ENCODE data around the gene KLHL11.

KLHL11 gene

GRCh38 chr17:41894791-41895331 is 29.6 kb upstream of the KLHL11 start:
- Histone ChIP-seq H3K4me1 (peaks cover 36% of the 10 kb centered on the region), H3K4me3 (ENCODE audit: low read depth, low read length) (peak overlapping the region; percentile 1; the same call in 1 of the 2 replicates), H3K27me3 (no peaks in the 10 kb centered on the region), H3K36me3 (peaks cover 84% of the 10 kb centered on the region), H3K9me3 (no peaks in the 10 kb centered on the region)
- peak; percentile 70 for DNase-seq
- TF ChIP-seq CTCF (IDR thresholded peaks at IDR 0.05; ENCODE audit: low read depth, low read length), result no peak

- DNase-seq, result no peak
- Histone ChIP-seq H3K4me1 (peaks cover 28% of the 10 kb centered on the region), H3K4me3 (ENCODE audit: low read depth, low read length) (no peak overlapping the region), H3K36me3 (peaks cover 85% of the 10 kb centered on the region), H3K9me3 (no peaks in the 10 kb centered on the region), H3K27me3 (no peaks in the 10 kb centered on the region)
- no peak for TF ChIP-seq CTCF (IDR thresholded peaks at IDR 0.05; ENCODE audit: low read depth, low read length)
Observed at GRCh38 chr17:41893384-41893783, 28.2 kb upstream of the KLHL11 start.

- H3K27me3 ChIP-seq, result no peaks in the 10 kb centered on the region
- DNase-seq, result no peak
- no peak overlapping the region for H3K4me3 ChIP-seq (ENCODE audit: low read depth, low read length)
- peaks cover 85% of the 10 kb centered on the region for H3K36me3 ChIP-seq
- H3K4me1 ChIP-seq, result peaks cover 23% of the 10 kb centered on the region
- TF ChIP-seq CTCF (IDR thresholded peaks at IDR 0.05; ENCODE audit: low read depth, low read length), result no peak
- H3K9me3 ChIP-seq, result no peaks in the 10 kb centered on the region
Observed at GRCh38 chr17:41892021-41892376, 26.8 kb upstream of the KLHL11 start.

- Histone ChIP-seq H3K9me3 (no peaks in the 10 kb centered on the region), H3K4me1 (peaks cover 16% of the 10 kb centered on the region), H3K4me3 (ENCODE audit: low read depth, low read length) (no peak overlapping the region), H3K27me3 (no peaks in the 10 kb centered on the region), H3K36me3 (peaks cover 85% of the 10 kb centered on the region)
- DNase-seq, result no peak
- no peak for TF ChIP-seq CTCF (IDR thresholded peaks at IDR 0.05; ENCODE audit: low read depth, low read length)
Observed at GRCh38 chr17:41891135-41892020, 26.2 kb upstream of the KLHL11 start.

GRCh38 chr17:41888332-41888965 is 23.2 kb upstream of the KLHL11 start:
- TF ChIP-seq CTCF (IDR thresholded peaks at IDR 0.05; ENCODE audit: low read depth, low read length), result no peak
- Histone ChIP-seq H3K36me3 (peaks cover 93% of the 10 kb centered on the region), H3K4me3 (ENCODE audit: low read depth, low read length) (no peak overlapping the region), H3K9me3 (no peaks in the 10 kb centered on the region), H3K27me3 (no peaks in the 10 kb centered on the region), H3K4me1 (no peaks in the 10 kb centered on the region)
- DNase-seq, result no peak

GRCh38 chr17:41885733-41886132 is 20.5 kb upstream of the KLHL11 start:
- Histone ChIP-seq H3K9me3 (no peaks in the 10 kb centered on the region), H3K27me3 (no peaks in the 10 kb centered on the region), H3K36me3 (peaks cover 91% of the 10 kb centered on the region), H3K4me1 (no peaks in the 10 kb centered on the region), H3K4me3 (ENCODE audit: low read depth, low read length) (no peak overlapping the region)
- TF ChIP-seq CTCF (IDR thresholded peaks at IDR 0.05; ENCODE audit: low read depth, low read length), result peak; percentile 58
- DNase-seq, result peak; percentile 36
